Naive B cell (primary cell): ENCODE measurements around the gene IBA57. TPM values are rescaled to one million over a fixed set of nuclear protein-coding genes. Genes with fewer than 3 reads are reported as not detected.
"Not testable (repeated sequence)": the region's sequence is repeated elsewhere in the genome, so short reads cannot be mapped to it uniquely, and the experiment has no call there.

Experiments
- ATAC-seq, 2 donors: fragments of 150-1000 bp; cut with Tn5 transposase; 2 replicates each; pipeline ENCODE4 v1.10.0; 2021; ENCODE audit warnings: low read depth in 2 of 2, mild to moderate bottlenecking in 2 of 2, moderate library complexity in 2 of 2
- DNase-seq: peaks from one replicate; pipeline ENCODE4 v3.0.0; 2022
- H3K27ac Mint-ChIP-seq, 6 donors: one replicate each; pipeline ENCODE4 v1.8.0; 2020 to 2022; ENCODE audit warnings: mild to moderate bottlenecking in 6 of 6, mixed read lengths in 6 of 6, moderate library complexity in 5 of 6, inconsistent platforms in 2 of 6
- H3K27me3 Mint-ChIP-seq, 3 donors: one replicate each; pipeline ENCODE4 v1.8.0; 2021 to 2022; ENCODE audit warnings: mixed read lengths in 3 of 3, mild to moderate bottlenecking in 1 of 3
- H3K36me3 Mint-ChIP-seq, 2 donors: one replicate each; pipeline ENCODE4 v1.8.0; 2020 to 2022; ENCODE audit warnings: mixed read lengths in 2 of 2, inconsistent platforms in 1 of 2, mild to moderate bottlenecking in 1 of 2
- H3K4me1 Mint-ChIP-seq, 3 donors: one replicate each; pipeline ENCODE4 v1.8.0; 2020 to 2022; ENCODE audit warnings: mixed read lengths in 3 of 3, inconsistent platforms in 1 of 3, mild to moderate bottlenecking in 1 of 3, moderate library complexity in 1 of 3
- H3K4me3 Mint-ChIP-seq, 8 donors: one replicate each; pipeline ENCODE4 v1.8.0; 2020 to 2022; ENCODE audit warnings: mild to moderate bottlenecking in 8 of 8, mixed read lengths in 8 of 8, moderate library complexity in 8 of 8, inconsistent platforms in 2 of 8
- H3K9me3 Mint-ChIP-seq, 7 donors: one replicate each; pipeline ENCODE4 v1.8.0; 2020 to 2022; ENCODE audit warnings: mixed read lengths in 7 of 7, mild to moderate bottlenecking in 5 of 7, inconsistent platforms in 2 of 7, moderate library complexity in 1 of 7
- polyA plus RNA-seq, 6 donors: library from polyadenylated mRNA; unstranded; fragments of 300-500 nt; fragmentation: Illumina TruSeq; gene quantifications; one replicate each; pipeline ENCODE4 v1.2.3, GENCODE V29; 2021; ENCODE audit warnings: low read depth in 6 of 6

Gene IBA57
- polyA plus RNA-seq, 6 donors from 2014 or later = 2.0 to 11.7 (median 3.1) TPM

DNA sequence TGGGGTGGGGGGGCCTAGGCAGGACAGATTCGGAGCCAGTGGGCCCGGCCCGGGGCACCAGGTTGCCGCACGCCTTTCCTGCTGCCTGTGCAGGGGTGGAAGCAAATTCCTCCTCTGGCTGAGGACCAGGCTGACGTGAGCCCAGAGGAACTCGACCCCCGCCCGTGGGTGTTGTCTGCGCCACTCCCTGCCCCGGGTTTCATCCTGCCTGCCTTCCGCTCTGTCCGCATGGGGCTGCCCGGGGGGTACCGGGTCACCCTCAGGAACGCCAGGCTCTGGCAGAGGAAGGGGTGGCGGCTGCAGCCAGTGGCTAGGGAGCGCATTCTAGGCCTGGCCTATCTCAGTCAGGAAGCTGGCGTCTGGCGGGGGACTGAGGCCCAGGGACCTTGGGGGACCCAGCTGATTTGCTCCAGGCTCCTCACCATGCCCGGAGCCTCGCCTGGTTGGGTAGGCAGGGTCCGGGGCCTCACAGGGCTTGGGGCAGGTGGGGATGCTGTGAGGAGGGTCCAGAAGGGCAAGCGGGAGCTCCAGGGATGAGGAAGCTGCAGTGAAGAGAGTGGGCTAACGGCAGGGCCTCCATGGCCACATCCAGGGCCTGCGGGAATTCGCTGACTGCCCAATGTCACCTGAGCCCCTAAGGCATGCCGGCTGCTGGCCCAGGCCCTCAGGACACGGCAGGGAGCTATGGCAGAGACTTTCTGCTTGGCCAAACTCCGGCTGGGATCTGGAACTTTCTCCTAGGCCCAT lies 2.4 kb upstream of the IBA57 start:
- Mint-ChIP-seq H3K4me3 (peak overlapping the region in 3 of 8 donors; percentile 12 to 87 (median 41)), H3K27ac (no peak overlapping the region)

DNA sequence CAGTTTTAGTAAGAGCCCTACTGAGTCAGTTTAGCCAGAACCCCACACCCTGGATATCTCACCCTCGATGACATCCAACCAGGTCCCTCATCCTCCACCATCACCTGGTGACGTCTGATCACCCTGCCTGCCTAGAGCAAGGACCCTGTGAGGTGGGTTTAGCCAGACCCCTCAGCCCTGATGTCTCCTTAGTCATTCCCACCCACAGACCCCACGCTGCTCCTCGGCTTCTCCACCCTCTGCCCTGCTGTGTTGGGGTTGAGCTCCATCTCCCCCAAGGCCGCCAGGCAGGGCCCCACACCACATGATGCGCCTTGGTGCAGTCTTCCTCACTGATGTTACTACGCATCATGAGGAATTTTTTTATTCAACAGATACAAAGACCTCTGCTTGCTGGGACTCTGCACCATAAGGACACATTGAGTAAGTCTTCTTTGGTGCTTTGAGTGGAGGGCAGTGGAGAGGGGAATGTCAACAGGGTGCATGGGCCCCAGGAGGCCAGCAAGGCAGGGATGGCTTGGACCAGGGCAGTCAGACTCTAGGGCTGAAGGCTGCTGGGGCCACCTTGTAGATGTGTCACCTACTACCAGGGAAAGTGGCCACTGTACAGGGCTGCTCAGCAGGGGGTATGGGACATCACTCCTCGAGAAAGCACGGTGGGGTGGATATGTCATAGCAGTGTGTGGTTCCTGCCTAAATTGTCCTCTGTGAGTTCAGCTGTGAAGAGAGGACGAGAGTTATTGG lies 1.7 kb upstream of the IBA57 start:
- H3K27me3 Mint-ChIP-seq = no peaks in the 10 kb centered on the region
- ATAC-seq (no peak), DNase-seq (no peak)
- H3K4me1 Mint-ChIP-seq = peaks cover 24 to 35% (median 30%) of the 10 kb centered on the region in 3 donors
- no peaks in the 10 kb centered on the region for H3K36me3 Mint-ChIP-seq
- H3K27ac Mint-ChIP-seq = peak overlapping the region; percentile 94 to 99 (median 98)
- H3K9me3 Mint-ChIP-seq = no peaks in the 10 kb centered on the region
- peak overlapping the region; percentile 81 to 94 (median 85) for H3K4me3 Mint-ChIP-seq

More for the DNA sequence above, 2.4 kb upstream of the IBA57 start:
- ATAC-seq = no peak
- peaks cover 18 to 30% (median 23%) of the 10 kb centered on the region in 3 donors for H3K4me1 Mint-ChIP-seq
- H3K27me3 Mint-ChIP-seq = no peaks in the 10 kb centered on the region
- DNase-seq = no peak
- H3K9me3 Mint-ChIP-seq = no peaks in the 10 kb centered on the region
- H3K36me3 Mint-ChIP-seq = no peaks in the 10 kb centered on the region

DNA sequence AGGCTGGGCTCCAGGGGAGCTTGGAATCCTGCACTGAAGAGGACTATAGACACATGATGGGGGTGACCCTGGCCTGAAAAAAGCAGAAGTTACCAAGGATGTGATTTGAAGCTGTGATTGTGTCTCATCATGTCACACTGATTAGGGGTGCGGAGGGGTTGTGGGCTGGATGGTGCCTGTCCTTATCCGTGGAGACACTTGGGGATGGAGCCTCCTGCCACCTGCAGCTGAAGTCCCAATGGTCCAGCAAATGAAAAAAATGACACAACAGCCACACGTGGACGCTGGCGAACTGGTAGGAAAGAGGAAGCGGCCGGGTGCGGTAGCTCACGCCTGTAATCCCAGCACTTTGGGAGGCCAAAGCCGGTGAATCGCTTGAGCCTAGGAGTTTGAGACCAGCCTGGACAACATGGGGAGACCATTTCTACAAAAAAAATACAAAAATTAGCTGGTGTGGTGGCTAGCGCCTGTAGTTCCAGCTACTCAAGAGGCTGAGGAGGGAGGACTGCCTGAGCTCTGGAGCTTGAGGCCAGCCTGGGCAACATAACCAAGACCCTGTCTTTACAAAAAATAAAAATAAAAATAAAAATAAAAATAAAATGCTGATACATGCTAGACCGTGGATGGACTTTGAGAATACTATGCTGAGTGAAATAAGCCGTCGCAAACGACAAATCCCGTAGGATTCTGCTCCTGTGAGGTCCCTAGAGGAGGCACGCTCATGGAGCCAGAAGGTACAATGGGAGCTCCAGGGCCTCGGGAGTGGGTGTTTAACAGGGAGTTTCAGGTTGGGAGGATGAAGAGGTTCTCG lies 838 bp upstream of the IBA57 start:
- Mint-ChIP-seq H3K4me3 (peak overlapping the region; percentile 86 to 97 (median 92)), H3K9me3 (no peaks in the 10 kb centered on the region), H3K36me3 (no peaks in the 10 kb centered on the region), H3K27me3 (no peaks in the 10 kb centered on the region), H3K27ac (peak overlapping the region; percentile 94 to 99 (median 98)), H3K4me1 (peaks cover 27 to 41% (median 34%) of the 10 kb centered on the region in 3 donors)
- DNase-seq (no peak), ATAC-seq (no peak)

DNA sequence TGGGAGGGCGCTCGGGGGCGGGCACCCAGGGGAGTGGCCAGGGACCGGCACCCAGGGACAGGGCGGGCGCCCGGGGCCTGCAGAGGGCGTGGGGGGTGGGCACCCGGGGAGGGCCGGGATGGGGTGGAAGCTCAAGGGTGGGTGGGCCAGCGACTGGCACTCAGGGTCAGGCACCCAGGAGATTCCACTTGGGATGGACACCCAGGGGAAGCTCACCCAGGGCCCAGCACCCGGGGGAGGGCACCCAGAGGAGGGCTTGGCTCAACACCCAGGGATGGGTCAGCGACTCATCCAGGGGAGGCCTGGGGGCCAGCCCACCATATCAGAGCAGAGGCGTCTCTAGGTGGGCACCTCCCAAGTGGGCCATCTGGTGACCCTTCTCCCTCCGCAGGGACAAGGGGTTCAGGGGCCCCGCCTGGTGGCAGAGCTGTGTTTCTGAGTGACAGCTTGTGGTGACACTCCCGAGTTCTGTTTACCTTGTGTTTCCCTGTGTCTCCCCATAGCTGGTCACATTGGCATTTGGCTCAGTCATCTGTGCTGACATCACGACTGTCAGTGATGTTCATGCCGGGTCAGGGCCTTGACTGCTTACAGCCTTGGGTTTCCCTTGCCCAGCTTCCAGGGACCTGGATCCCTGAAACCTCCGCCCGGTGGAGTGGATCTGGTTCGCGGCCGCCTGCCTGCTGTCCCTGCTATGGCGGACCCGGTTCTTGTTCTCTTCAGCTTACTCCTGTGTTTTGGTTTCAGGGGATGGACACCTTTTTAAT lies 749 bp downstream of the IBA57 start:
- peaks cover 27 to 42% (median 39%) of the 10 kb centered on the region in 3 donors for H3K4me1 Mint-ChIP-seq
- H3K27ac Mint-ChIP-seq = peak overlapping the region; percentile 95 to 99 (median 96)
- ATAC-seq = peak; percentile 23
- peak; percentile 63 for DNase-seq
- no peaks in the 10 kb centered on the region for H3K9me3 Mint-ChIP-seq
- no peaks in the 10 kb centered on the region for H3K36me3 Mint-ChIP-seq
- H3K4me3 Mint-ChIP-seq = peak overlapping the region; percentile 86 to 94 (median 88)
- no peaks in the 10 kb centered on the region for H3K27me3 Mint-ChIP-seq

DNA sequence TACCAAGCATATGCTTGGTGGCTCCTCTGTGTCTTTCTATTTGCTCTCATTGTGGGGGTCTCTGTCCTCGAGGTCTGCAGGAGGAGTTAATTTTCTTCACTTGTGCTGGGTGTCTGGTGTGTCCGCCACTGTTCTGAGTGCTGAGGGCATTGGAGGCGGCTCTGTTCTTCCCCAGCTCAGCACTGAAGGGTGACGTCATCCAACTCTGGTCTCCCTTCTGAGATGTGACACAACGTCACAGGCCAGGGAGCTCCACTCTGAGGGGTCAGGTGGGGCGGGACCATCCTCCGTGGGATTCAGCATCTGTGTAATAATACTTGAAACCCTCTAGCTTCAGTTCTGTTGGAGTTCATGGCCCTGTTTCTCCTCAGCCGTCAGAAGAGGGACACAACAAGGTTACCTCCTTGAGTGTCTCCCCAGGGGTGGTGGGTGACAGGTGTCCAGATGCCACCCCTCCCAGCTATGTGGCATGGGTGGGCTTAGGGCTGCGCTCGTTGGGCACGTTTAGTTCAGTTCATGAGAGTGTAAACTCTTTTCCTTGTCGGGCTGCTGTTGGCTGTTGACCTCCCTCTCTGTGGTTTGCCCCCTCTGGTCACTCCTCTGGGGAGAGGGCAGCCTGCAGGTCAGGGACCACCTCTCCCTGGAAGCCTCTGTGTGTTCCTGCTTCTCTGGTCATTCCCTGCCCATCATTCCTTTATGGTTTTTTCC lies 3.1 kb downstream of the IBA57 start:
- DNase-seq (no peak), ATAC-seq (no peak)
- Mint-ChIP-seq H3K27me3 (no peaks in the 10 kb centered on the region), H3K27ac (peak overlapping the region; percentile 66 to 96 (median 78)), H3K4me3 (peak overlapping the region in 2 of 8 donors; percentile 21 to 74), H3K36me3 (no peaks in the 10 kb centered on the region), H3K9me3 (no peaks in the 10 kb centered on the region), H3K4me1 (peaks cover 35 to 50% (median 47%) of the 10 kb centered on the region in 3 donors)

DNA sequence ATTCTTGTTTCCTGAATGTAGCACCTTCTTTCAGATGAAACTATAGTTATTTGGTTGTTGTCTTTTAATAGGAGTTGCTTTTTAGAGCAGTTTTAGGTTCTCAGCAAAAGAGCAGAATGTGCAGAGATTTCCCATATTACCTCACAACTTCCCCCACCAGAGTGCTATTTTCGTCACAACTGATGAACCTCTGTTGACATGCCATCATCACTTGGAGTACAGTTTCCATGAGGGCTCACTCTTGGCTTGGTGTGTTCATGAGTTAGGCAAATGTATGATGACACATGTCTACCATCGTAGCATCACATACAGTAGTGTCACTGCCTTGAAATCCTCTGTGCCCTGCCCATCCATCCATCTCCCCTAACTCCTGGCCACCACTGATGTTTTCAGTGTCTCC lies 3.7 kb downstream of the IBA57 start:
- peaks cover 29 to 46% (median 41%) of the 10 kb centered on the region in 3 donors for H3K4me1 Mint-ChIP-seq
- H3K4me3 Mint-ChIP-seq = peak overlapping the region in 2 of 8 donors; percentile 21 to 74

DNA sequence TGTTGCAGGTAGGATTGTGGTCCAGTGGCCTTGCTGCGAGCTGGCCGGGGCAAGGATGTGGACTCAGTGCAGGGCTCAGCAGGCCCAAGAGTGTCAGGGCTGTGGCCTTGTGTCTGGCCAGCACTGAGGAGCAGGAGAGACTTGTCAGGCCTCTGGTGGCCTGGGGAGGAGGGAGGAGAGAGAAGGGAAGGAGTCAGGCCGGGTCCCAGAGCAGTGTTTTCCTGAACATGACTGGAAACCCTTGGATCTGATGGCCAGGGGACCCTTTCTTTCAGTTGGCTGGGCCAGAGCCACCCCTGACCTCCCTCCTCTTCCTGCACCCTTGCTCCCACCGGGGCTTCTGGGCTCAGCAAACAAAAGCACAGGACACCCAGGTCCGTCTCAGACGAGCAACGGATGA lies 5.1 kb downstream of the IBA57 start:
- Mint-ChIP-seq H3K36me3 (no peaks in the 10 kb centered on the region), H3K4me3 (peak overlapping the region in 1 of 8 donors; percentile 42), H3K9me3 (no peaks in the 10 kb centered on the region), H3K27me3 (no peaks in the 10 kb centered on the region), H3K27ac (peak overlapping the region in 2 of 6 donors; percentile 79 to 95), H3K4me1 (peaks cover 20 to 36% (median 31%) of the 10 kb centered on the region in 3 donors)
- no peak for DNase-seq
- ATAC-seq = no peak

More for the DNA sequence above, 3.7 kb downstream of the IBA57 start:
- no peak for DNase-seq
- H3K27me3 Mint-ChIP-seq = no peaks in the 10 kb centered on the region
- H3K27ac Mint-ChIP-seq = peak overlapping the region in 4 of 6 donors; percentile 37 to 95 (median 76)
- H3K9me3 Mint-ChIP-seq = no peaks in the 10 kb centered on the region
- H3K36me3 Mint-ChIP-seq = no peaks in the 10 kb centered on the region
- no peak for ATAC-seq

DNA sequence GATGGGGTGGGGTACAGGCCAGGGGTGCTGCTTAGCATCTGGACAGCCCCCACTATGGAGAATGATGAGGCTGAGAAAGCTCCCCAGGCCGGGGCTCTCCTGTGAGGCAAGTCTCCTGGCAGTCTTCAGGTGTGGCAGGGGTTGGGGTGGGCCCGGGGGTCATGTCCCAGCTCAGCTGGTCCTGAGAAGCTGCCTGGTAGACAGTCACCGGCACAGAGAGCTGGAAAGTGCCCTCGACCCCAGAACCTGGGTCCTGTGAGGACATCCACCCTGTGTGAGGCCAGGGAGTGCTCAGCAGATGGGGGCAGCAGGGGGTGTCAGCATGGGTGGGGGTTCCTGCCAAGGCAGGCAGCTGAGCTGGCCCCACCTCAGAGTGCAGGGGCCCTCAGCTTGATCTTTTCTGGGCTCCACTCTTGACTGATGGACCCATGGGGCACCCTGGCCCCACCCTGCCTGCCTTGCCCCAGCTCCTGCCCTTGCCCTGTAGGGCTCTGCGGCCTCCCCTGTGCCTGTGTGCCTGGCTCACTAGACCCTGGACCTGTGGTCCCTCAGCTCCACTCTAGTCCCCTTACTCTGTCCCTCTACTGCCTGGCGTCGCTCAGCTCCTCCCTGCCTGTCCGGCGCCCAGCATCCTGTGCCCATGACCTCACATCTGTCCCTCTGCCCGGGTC lies 5.8 kb downstream of the IBA57 start:
- no peak for DNase-seq
- H3K4me1 Mint-ChIP-seq = peaks cover 20 to 36% (median 31%) of the 10 kb centered on the region in 3 donors
- H3K4me3 Mint-ChIP-seq = peak overlapping the region in 2 of 8 donors; percentile 7 to 47
- ATAC-seq = no peak
- no peaks in the 10 kb centered on the region for H3K9me3 Mint-ChIP-seq
- no peaks in the 10 kb centered on the region for H3K27me3 Mint-ChIP-seq
- H3K27ac Mint-ChIP-seq = peak overlapping the region in 2 of 6 donors; percentile 57 to 64
- no peaks in the 10 kb centered on the region for H3K36me3 Mint-ChIP-seq

DNA sequence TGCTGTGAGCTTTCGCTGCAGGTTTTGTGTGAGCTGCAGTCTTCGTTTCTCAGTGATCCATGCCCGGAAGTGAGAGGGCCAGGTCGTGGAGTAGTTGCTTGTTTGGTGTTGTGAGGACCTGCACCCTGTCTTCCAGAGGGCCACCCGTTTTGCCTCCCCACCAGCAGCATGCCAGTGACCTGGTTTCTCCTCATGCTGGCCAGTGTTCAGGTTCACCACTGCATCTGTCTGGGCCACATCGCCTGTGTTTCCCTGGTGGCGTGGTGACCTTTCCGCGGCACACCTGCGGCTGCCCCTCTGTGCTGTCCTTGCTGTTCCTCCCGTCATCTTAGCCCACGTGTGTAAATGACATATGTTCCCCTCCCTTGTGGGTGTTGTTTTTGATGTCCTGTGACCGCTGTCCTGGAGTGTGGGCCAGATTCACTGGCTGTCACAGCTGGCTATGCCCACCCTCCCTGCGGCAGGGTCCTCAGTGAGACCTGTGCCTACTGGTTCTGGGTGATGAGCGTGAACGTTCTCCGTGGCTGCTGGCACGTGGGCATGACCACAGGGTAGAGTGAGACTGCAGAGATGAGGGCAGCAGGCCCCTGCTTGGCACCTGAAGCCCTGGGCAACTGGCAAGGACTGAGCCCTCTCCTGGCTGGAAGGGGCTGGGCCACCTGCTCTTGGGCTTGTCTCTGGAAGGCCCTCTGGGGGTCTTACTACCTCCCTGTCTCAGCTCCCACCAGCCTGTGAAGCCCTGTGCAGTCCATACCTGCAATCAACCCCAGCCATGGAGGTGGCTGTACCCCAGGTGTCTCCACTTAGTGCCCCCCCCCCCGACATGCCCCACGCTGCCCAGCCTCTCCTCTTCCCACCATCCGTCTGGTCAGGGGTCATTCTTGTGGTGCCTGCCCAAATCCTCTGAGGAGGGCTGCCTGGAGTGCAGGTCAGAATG lies 7.3 kb downstream of the IBA57 start:
- H3K27me3 Mint-ChIP-seq = no peaks in the 10 kb centered on the region
- peak overlapping the region in 1 of 8 donors; percentile 24 for H3K4me3 Mint-ChIP-seq
- no peaks in the 10 kb centered on the region for H3K9me3 Mint-ChIP-seq
- H3K36me3 Mint-ChIP-seq = no peaks in the 10 kb centered on the region
- peaks cover 18 to 26% (median 25%) of the 10 kb centered on the region in 3 donors for H3K4me1 Mint-ChIP-seq
- peak overlapping the region in 1 of 6 donors; percentile 57 for H3K27ac Mint-ChIP-seq
- no peak for DNase-seq
- no peak for ATAC-seq

DNA sequence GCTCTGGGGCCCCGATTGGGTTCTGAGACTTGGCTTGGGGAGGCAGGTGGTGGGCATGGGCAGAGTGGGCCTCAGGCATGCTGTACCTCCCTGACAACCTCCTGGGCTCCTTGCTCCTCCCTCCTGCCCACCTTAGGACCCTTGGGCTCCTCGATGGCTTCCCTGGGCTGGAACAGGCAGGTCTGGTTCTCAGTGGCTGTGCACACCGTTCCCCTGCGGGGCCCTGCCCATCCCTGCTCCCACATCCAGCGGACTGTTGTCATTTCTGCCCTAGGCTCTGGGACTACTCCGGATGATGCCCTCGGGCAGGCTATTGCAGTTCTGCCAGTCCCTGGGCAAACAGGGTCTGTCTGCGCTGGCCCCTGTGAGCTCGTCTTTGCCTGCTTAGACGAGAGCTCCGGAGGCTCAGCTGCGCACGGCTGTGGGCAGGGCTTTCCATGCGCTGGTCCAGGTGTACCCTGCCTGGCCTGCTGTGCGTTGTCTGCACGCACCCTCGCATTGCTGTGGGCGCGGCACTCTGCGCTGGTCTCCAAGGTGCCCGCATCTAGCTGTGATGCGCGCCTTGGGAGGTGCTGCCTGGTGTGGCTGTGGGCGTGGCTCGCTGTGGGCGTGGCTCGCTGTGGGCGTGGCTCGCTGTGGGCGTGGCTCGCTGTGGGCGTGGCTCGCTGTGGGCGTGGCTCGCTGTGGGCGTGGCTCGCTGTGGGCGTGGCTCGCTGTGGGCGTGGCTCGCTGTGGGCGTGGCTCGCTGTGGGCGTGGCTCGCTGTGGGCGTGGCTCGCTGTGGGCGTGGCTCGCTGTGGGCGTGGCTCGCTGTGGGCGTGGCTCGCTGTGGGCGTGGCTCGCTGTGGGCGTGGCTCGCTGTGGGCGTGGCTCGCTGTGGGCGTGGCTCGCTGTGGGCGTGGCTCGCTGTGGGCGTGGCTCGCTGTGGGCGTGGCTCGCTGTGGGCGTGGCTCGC lies 8.2 kb downstream of the IBA57 start:
- DNase-seq, H3K27me3 Mint-ChIP-seq, H3K36me3 Mint-ChIP-seq, H3K9me3 Mint-ChIP-seq, H3K4me3 Mint-ChIP-seq: not testable (repeated sequence)
- ATAC-seq = peak in 1 of 2 donors; percentile 40
- Mint-ChIP-seq H3K4me1 (peaks cover 19 to 27% (median 20%) of the 10 kb centered on the region in 3 donors), H3K27ac (peak overlapping the region in 1 of 6 donors; percentile 42)
